Measurements from ENCODE around the gene HECTD4. TPM values are rescaled to one million over a fixed set of nuclear protein-coding genes. Genes with fewer than 3 reads are reported as not detected.

HECTD4 gene
- total RNA-seq, 1 experiment from 2014 or later: 54.5 TPM

GRCh38 chr12:112314981-112315380 lies 67.2 kb downstream of the HECTD4 start:
- CTCF ChIA-PET: no interaction called here

GRCh38 chr12:112309797-112310196 lies 72.4 kb downstream of the HECTD4 start:
- CTCF ChIA-PET: no interaction called here
- no peak for DNase-seq
- Mint-ChIP-seq H3K27ac (ENCODE audit: unreplicated experiment) (no peak overlapping the region), H3K36me3 (ENCODE audit: insufficient read depth, unreplicated experiment) (peaks cover 28% of the 10 kb centered on the region), H3K27me3 (ENCODE audit: insufficient read depth, unreplicated experiment) (no peaks in the 10 kb centered on the region), H3K4me1 (ENCODE audit: low read depth, unreplicated experiment) (no peaks in the 10 kb centered on the region), H3K9me3 (ENCODE audit: unreplicated experiment) (no peaks in the 10 kb centered on the region), H3K4me3 (ENCODE audit: unreplicated experiment) (no peak overlapping the region)
- TF ChIP-seq CTCF (IDR thresholded peaks at IDR 0.05; ENCODE audit: insufficient read depth in 1 of 2, low read depth in 1 of 2, low read length in 1 of 2, severe bottlenecking in 1 of 2, unreplicated experiment in 1 of 2): no peak
- BruUV-seq (replicated peaks): no TSS peak
- Histone ChIP-seq H3K36me3 (ENCODE audit: control insufficient read depth, insufficient read depth, low read length) (no peaks in the 10 kb centered on the region), H3K4me1 (no peaks in the 10 kb centered on the region; the same call in 1 of the 2 replicates), H3K27me3 (replicated peaks; ENCODE audit: control insufficient read depth, insufficient read depth, low read length) (no peaks in the 10 kb centered on the region), H3K4me3 (ENCODE audit: low read depth, low read length) (no peak overlapping the region), H3K9me3 (no peaks in the 10 kb centered on the region)
- intact Hi-C loops (cut with micrococcal nuclease; ENCODE audit: unreplicated experiment): no loop called here
- POLR2A ChIA-PET: no interaction called here

More at GRCh38 chr12:112314981-112315380, 67.2 kb downstream of the HECTD4 start:
- Histone ChIP-seq H3K4me1 (no peaks in the 10 kb centered on the region), H3K27me3 (replicated peaks; ENCODE audit: control insufficient read depth, insufficient read depth, low read length) (no peaks in the 10 kb centered on the region), H3K36me3 (ENCODE audit: control insufficient read depth, insufficient read depth, low read length) (no peaks in the 10 kb centered on the region), H3K4me3 (ENCODE audit: low read depth, low read length) (no peak overlapping the region), H3K9me3 (no peaks in the 10 kb centered on the region)
- Mint-ChIP-seq H3K9me3 (ENCODE audit: unreplicated experiment) (no peaks in the 10 kb centered on the region), H3K4me3 (ENCODE audit: unreplicated experiment) (no peak overlapping the region), H3K27ac (ENCODE audit: unreplicated experiment) (no peak overlapping the region), H3K36me3 (ENCODE audit: insufficient read depth, unreplicated experiment) (peaks cover 27% of the 10 kb centered on the region), H3K4me1 (ENCODE audit: low read depth, unreplicated experiment) (no peaks in the 10 kb centered on the region), H3K27me3 (ENCODE audit: insufficient read depth, unreplicated experiment) (no peaks in the 10 kb centered on the region)
- no TSS peak for BruUV-seq (replicated peaks)
- TF ChIP-seq CTCF (IDR thresholded peaks at IDR 0.05; ENCODE audit: insufficient read depth in 1 of 2, low read depth in 1 of 2, low read length in 1 of 2, severe bottlenecking in 1 of 2, unreplicated experiment in 1 of 2): no peak
- intact Hi-C loops (cut with micrococcal nuclease; ENCODE audit: unreplicated experiment): no loop called here
- POLR2A ChIA-PET: no interaction called here
- DNase-seq: no peak

GRCh38 chr12:112308652-112309051 lies 73.6 kb downstream of the HECTD4 start:
- Mint-ChIP-seq H3K27ac (ENCODE audit: unreplicated experiment) (no peak overlapping the region), H3K27me3 (ENCODE audit: insufficient read depth, unreplicated experiment) (no peaks in the 10 kb centered on the region), H3K4me3 (ENCODE audit: unreplicated experiment) (no peak overlapping the region), H3K36me3 (ENCODE audit: insufficient read depth, unreplicated experiment) (peaks cover 24% of the 10 kb centered on the region), H3K9me3 (ENCODE audit: unreplicated experiment) (no peaks in the 10 kb centered on the region), H3K4me1 (ENCODE audit: low read depth, unreplicated experiment) (no peaks in the 10 kb centered on the region)
- POLR2A ChIA-PET: no interaction called here
- H3K4me1 ChIP-seq: no peaks in the 10 kb centered on the region; the same call in 1 of the 2 replicates
- CTCF ChIA-PET: no interaction called here
- no peaks in the 10 kb centered on the region for H3K36me3 ChIP-seq (ENCODE audit: control insufficient read depth, insufficient read depth, low read length)
- DNase-seq: no peak
- intact Hi-C loops (cut with micrococcal nuclease; ENCODE audit: unreplicated experiment): no loop called here
- no peak for TF ChIP-seq CTCF (IDR thresholded peaks at IDR 0.05; ENCODE audit: insufficient read depth in 1 of 2, low read depth in 1 of 2, low read length in 1 of 2, severe bottlenecking in 1 of 2, unreplicated experiment in 1 of 2)
- no peak overlapping the region for H3K4me3 ChIP-seq (ENCODE audit: low read depth, low read length)
- no peaks in the 10 kb centered on the region for H3K27me3 ChIP-seq (replicated peaks; ENCODE audit: control insufficient read depth, insufficient read depth, low read length)
- no TSS peak for BruUV-seq (replicated peaks)
- no peaks in the 10 kb centered on the region for H3K9me3 ChIP-seq

Measured in Caco-2 (cell line).